HG02840 (cell line): ENCODE data around the gene UIMC1.
"Not testable (repeated sequence)": the region's sequence is repeated elsewhere in the genome, so short reads cannot be mapped to it uniquely, and the experiment has no call there.

Experiments
- ATAC-seq: cut with Tn5 transposase; IDR thresholded peaks from one replicate; pipeline ENCODE4 v1.9.1; 2021; ENCODE audit warnings: mild to moderate bottlenecking, moderate library complexity, moderate number of reproducible peaks; ENCODE audit not compliant: unreplicated experiment, low FRiP score

Gene UIMC1

DNA sequence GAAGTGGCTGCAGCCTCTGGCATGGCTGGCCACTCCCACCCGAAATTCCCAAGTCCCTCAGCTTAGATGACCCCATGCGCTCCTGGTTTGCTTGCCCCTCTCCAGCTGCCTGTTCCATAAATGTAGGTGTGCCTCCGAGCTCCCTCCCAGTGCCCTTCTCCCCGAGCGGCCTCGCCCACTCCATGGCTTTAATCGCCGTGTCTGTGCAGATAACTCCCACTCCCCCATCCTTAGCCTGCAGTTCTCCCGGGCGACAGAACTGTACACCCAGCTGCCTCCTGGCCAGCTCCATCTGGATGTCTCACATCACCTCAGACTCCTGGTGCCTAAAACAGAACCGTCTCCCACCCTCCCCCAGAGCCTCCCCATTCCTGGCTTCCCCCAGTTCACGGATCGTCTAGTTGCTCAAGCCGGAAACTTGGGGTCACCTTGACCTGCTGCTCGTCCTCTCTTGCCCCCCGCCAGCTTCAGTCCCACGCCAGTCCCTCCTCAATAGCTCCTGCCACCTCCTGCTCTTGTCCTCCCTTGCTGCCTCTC is 131.5 kb downstream of the UIMC1 start:
- no peak for ATAC-seq

DNA sequence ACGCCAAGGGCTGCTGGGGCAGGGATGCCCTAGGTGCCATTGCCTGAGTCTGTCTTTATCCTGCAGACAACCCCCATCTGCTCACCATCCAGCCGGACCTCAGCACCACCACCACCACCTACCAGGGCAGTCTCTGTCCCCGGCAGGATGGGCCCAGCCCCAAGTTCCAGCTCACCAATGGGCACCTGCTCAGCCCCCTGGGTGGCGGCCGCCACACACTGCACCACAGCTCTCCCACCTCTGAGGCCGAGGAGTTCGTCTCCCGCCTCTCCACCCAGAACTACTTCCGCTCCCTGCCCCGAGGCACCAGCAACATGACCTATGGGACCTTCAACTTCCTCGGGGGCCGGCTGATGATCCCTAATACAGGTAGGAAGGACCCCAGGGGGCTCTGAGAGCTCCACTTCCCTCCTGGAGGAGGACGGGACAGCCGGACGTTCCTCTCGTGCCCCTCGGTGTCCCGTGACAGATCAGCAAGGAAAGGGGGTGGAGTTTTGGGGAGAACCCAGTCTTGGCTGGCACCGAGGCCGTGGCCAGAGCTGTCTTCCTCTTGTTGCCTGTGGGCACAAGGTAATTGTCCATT is 132.3 kb downstream of the UIMC1 start:
- no peak for ATAC-seq

DNA sequence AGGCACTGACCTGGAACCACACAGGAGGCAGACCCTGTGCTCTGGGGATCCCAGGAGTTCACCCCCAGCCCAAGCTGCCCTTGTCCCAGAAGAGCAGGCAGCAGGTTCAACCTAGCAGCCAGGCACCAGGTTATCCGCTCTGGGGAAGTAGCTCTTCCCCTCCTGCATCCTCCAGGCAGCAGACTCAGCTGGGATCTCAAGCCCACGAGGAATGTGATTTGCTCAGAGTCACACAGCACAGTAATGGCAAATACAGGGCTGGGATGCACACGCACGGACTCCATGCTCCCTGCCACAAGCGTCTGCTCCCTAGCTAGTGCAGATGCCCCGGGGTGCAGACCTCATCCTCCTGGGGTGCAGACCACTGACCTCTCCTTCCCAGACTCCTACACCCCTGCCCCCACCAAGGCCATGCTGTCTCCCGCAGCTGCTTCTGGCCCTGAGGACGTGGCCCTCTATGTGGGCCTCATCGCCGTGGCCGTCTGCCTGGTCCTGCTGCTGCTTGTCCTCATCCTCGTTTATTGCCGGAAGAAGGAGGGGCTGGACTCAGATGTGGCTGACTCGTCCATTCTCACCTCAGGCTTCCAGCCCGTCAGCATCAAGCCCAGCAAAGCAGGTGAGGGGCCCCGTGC is 132.9 kb downstream of the UIMC1 start:
- ATAC-seq: no peak

DNA sequence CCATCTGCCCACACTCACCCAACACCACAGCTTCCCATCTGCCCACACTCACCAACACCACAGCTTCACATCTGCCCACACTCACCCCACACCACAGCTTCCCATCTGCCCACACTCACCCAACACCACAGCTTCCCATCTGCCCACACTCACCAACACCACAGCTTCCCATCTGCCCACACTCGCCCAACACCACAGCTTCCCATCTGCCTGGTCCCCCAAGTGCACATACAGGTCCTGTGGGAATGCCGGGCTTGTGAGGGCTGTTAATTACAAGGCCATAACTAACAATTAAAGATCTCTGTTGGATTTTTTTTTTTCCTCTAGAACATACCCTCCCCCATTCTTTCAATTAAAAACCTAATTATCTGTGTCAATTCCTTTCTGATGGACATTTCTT is 133.6 kb downstream of the UIMC1 start:
- ATAC-seq: not testable (repeated sequence)

DNA sequence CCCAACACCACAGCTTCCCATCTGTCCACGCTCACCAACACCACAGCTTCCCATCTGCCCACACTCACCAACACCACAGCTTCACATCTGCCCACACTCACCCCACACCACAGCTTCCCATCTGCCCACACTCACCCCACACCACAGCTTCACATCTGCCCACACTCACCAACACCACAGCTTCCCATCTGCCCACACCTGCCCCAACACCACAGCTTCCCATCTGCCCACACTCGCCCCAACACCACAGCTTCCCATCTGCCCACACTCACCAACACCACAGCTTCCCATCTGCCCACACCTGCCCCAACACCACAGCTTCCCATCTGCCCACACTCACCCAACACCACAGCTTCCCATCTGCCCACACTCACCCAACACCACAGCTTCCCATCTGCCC is 134.0 kb downstream of the UIMC1 start:
- ATAC-seq: not testable (repeated sequence)

DNA sequence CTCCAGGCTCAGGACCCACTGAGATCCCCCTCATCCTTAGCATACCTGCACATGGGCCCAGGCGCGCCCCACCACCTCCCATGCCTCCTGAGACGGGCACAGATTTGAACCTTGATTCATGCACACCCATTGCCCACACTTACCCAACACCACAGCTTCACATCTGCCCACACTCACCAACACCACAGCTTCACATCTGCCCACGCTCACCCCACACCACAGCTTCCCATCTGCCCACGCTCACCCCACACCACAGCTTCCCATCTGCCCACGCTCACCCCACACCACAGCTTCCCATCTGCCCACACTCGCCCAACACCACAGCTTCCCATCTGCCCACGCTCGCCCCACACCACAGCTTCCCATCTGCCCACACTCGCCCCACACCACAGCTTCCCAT is 135.9 kb downstream of the UIMC1 start:
- not testable (repeated sequence) for ATAC-seq

DNA sequence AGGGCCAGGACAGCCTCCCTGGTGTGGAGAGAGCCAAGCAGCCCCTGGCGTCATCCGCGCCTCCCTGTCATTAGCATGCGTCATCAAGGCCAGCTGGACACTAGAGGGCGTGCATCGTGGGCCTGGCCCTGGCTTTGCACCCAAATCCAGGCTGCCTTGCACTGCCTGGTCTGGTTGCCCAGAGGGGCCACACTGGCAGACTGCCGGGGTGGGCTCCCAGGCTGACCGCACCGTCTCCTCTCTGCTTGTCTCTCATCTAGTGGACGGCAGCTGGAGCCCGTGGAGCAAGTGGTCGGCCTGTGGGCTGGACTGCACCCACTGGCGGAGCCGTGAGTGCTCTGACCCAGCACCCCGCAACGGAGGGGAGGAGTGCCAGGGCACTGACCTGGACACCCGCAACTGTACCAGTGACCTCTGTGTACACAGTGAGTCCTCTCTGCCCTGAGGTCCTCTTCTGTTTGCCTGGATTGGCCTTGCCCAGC is 136.4 kb downstream of the UIMC1 start:
- ATAC-seq: no peak

DNA sequence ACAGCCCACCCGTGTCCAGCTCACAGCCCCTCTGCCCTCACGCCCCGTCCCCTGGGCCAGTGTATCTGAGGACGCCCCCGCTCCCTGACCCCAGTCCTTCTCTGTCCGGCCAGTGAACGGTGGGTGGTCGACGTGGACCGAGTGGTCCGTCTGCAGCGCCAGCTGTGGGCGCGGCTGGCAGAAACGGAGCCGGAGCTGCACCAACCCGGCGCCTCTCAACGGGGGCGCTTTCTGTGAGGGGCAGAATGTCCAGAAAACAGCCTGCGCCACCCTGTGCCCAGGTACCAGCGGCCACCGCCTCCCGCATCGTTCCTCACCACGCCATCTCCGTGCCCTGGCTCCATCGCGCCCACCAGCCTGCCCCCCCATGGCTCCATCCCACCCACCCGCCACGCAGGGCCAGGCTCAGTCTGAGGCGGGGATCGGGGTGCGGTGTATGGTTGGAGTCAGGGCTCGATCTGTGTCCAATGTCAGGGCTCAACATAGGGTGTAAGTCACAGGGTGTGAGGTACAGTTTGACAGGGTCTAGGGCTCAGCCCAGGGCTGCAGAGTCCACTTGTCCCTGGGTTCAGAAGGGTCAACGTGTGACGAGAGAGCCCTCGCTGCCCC is 137.0 kb downstream of the UIMC1 start:
- no peak for ATAC-seq

DNA sequence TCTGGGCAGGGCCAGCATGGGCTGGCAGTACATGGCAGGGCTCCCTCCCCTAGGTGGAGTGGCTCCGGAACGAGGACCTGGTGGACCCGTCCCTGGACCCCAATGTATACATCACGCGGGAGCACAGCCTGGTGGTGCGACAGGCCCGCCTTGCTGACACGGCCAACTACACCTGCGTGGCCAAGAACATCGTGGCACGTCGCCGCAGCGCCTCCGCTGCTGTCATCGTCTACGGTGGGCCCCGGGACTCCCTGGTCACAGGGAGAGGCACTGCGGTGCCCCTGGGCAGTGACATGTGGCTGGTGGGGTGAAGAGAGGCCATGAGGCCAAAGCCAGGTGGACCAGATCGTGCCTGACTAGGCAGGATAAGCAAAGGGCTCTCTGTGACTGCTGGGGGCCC is 137.8 kb downstream of the UIMC1 start:
- no peak for ATAC-seq

DNA sequence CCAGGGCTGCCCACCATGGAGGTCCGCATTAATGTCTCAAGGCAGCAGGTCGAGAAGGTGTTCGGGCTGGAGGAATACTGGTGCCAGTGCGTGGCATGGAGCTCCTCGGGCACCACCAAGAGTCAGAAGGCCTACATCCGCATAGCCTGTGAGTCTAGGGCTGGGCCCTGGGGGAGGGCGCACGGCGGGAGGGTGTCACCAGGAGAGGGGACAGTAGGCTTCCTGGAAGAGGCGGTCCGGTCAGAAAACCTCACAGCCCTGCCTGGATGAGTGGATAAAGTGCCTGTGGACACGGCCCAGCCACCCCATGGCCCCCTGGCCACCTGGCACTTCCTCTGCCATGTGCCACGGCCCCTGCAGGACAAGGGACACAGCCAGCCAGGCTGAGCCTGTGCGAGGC is 138.5 kb downstream of the UIMC1 start:
- no peak for ATAC-seq

DNA sequence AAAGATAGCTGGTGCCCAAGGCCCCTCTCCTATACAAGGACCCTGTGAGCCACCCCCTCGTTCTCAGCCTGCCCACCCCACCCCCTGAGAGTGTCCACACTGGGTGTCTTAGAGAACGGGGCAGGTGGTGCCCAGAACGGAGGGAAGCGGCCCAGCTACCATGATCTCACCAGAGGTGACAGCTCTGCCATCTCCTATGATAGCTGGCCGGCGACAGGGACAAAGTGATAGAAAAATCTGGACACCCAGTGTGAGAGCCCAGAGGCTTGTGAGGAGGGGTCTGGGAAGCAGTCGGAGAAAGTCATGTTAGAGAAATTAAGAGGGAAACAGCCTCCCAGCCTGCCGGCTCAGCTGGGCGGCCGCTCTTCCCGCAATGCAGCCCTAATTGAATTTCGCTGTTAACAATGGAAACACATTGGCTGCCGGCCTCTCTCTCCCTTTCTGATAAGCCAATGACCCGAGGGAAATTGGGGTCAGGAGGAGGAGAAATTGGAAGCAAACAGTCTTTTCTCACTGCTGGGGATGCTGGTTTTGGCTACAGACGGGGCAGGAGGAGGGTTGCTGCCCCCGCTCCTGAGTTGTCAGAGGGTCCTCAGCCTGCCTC is 139.8 kb downstream of the UIMC1 start:
- no peak for ATAC-seq

DNA sequence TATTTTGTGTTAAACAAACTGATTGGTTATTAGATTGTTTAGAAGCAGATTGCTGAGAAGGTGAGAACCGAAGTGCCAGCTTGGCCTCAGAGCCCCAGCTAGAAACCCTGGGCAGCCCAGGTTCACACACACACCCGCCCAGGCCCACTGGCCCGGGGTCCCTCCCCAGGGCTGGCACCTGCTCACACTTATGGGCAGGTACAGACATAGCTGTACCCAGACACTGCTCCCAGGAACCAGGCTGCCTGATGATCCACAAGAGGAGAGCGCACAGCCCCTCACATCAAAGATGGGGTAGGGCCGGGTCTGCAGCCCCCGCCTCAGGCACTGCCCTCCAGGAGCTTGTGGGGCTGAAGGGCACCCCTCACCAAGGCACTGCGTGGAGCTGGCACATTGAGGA is 140.6 kb downstream of the UIMC1 start:
- ATAC-seq: no peak

DNA sequence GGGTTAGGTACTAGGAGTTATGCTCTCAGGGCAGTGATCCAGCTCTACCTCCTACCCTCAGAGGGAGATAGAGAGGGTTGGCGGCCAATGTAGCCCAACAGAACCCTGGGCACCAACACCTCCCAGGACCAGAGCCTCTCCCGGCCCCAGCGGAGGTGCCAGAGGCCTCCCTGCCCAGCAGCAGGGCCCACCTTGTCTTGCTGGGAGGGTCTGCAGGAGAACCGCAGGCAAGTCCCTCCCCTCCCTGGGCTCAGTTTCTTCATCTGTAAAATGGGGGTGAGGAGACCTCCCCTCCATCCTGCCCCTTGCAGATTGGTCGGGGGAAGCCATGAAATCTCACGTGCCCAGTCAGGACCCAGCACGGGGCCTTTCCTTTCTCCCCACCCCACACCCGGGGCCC is 141.8 kb downstream of the UIMC1 start:
- no peak for ATAC-seq

DNA sequence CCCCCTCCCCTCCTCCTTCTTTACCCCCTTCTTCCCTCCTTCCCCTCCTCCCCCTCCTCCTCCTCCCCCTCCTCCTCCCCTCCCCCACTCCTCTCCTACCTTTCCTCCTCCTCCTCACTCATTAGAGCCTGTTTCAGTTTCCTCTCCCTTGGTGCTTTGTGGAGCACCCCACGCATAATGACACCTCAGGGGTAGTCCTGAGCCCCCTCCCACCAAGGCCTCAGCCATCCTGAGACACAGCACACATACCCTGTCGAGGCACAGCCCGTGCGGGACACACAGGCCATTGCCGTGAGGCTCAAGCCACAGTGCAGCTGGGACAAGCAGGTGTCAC is 142.8 kb downstream of the UIMC1 start:
- ATAC-seq: no peak

DNA sequence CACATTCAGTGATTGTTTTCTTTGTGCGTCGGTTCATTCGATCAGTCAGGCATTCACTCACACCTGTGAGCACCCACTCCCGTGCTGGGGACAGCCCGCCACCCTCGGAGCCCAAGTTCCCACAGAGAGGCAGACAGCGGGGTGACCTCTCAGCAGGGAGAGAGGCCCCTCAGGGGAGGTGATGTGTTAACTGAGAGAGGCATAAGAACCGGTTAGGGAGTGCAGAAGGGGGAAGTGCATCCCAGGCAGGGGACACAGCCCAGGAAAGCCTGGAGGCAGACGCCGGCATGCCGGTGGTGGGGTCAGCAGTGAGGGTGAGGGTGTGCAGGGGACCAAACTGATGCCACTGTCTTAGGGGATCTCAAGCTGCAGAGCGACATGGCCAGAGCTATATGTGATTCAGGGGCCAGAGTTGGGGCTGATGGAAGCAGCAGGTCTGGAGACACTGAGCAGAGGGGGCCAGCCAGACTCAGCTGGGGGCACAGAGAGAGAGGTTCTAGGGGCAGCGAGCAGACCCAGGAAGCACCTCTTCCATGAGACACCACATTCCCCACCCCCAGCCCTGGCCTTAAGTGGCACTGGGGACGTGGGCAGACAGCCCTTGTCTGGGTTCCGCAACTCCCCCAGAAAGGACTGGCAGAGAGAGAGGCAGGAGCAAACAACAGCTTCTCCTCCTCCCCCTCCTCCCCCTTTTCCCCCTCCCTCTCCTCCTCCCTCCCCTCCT is 143.4 kb downstream of the UIMC1 start:
- ATAC-seq: no peak

DNA sequence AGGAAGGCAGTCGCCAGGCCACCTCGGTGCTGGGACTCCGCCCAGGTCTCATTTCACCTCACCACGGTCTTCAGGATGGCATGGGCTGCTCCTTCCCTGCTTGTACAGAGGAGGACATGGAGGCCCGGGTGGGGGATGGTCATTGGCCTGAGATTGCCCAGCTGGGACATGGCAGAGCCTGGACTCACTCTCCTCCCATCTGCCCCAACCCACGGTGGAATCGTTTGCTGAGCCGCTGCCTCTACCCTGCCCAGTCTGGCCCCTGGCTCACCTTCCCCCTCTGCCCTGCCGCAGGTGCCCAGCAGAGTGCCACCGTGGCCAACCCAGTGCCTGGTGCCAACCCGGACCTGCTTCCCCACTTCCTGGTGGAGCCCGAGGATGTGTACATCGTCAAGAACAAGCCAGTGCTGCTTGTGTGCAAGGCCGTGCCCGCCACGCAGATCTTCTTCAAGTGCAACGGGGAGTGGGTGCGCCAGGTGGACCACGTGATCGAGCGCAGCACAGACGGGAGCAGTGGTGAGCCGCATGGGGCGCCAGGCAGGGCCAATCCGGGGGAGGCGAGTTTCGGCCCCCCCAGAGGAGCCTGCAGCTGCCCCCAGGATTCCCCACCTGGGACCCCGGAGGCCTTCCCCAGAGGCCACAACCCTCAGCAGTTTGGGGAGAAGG is 144.1 kb downstream of the UIMC1 start:
- ATAC-seq: no peak

DNA sequence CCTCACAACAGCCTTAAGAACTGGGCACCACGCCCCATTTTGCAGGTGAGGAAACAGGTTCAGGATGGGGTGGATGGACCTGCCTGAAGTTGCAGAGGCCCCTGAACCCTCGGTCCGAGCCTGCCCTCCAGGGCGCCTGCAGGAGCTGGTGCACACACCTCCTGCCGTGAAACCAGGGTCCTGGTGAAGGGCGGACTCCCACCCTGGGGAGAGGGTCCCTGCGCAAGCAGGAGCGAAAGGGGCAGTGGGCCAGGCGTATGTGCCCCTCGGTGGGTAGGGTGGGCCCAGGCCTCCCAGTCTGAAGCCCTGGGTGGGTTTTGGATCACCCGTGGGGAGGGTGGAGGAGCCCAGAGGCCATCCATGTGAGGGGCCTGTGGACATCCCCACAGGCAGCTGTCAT is 145.3 kb downstream of the UIMC1 start:
- ATAC-seq: no peak

DNA sequence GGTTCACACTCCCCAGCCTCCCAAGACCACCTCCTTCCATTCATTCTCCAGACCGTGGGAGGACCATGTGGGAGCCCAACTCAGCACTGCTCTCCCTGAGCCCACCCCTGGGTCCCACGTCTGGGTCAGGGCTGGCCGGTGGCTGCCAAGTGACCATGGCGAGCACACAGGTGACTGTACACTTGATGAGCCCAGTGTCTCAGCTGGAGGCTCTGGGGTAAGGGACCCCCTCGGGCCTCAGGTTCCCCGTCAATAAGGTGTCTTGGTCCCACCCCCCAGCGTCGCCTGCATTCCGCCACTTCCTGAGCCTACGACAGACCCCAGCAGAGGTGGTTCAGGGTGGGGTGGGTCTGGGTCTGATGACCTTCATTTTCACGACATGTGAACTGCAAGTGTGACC is 146.2 kb downstream of the UIMC1 start:
- no peak for ATAC-seq

DNA sequence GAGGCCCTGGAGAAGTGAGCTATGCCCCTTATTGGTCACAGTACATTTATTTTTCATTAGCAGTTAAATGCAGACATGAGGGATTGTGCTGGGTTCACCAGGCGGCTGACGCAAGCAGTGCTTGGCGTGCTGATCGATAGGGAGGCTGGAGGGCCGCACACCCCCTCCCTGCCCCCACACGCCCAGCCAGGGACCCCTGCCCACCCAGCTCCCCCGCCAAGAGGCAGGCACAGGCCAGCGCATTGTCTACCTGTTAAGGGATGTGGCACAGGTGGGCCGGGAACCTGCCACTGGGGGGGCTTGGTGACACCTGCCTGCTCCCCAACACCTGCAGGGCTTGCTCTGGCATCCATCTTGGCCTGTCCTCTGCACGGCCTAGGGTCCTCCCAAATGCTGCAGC is 146.7 kb downstream of the UIMC1 start:
- no peak for ATAC-seq

DNA sequence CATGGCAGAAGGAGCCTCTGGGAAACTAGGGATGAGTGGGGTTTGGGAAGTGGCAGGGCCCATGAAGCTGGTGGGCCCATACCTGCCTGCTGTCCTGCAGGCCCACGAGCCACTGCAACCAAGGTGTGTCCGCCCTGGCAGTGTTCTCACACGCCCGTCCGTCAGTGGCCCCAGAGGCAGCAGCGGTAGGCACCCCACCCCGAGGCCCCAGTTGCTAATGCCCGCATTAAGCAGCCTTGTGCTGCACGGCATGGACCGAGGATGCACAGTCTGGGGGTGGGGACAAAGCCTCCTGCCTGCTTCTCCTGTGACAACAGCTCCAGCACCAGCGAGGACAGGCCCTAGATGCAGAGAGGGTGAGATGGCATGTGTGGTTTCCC is 148.7 kb downstream of the UIMC1 start:
- no peak for ATAC-seq
